ENCODE results near the gene ACER1.
A peak's percentile ranks its signal among the peaks of the same experiment; 100 is the strongest.

Gene ACER1

DNA sequence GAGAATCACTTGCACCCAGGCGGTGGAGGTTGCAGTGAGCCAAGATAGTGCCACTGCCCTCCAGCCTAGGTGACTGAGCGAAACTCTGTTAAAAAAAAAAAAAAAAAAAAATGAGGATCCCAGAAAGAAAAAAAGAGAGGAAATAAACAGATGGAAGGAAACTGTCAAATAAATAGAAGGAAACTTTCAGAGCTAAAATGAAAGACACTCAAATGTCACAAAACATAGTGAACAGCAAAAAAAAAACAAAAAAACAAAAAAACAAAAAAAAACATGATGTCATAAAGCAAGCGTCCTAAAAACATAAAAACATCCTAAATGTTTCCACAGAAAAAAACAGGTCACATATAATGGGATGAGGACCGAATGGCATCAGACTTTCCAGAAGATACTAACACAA is 68.6 kb downstream of the ACER1 start:
- DNase-seq: no peak

DNA sequence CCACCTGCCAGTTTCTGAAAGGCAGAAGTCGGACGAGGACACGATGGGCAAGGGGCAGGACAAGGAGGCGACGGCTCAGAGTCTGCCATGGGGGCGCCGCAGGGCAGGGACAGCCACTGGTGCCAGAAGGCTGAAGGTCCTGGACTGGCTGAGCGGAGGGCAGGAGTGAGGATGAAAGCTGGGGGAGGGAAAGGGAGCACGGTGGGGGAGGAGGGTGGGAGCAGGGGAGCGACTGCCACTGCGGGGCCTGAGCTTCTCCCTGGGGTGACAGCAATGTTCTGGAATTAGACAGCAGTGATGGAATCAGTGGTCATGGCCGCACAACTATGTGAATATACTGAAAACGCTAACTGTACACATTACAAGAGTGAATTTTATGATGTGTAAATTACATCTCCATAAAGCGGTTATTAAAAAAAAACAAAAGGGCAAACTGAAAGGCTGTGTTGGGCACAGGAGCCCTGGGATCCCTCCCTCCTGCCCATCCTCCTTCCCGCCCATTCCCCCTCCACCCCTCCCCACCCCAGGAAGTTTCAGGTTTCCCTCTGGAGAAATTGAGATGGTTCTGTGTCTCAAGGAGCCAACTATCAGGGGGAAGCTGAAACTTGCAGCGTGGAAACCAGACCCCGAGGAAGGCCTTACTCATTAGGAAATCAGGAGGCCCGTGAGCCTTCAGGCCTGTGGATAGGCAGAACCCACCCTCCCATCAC is 69.5 kb downstream of the ACER1 start:
- DNase-seq: no peak

DNA sequence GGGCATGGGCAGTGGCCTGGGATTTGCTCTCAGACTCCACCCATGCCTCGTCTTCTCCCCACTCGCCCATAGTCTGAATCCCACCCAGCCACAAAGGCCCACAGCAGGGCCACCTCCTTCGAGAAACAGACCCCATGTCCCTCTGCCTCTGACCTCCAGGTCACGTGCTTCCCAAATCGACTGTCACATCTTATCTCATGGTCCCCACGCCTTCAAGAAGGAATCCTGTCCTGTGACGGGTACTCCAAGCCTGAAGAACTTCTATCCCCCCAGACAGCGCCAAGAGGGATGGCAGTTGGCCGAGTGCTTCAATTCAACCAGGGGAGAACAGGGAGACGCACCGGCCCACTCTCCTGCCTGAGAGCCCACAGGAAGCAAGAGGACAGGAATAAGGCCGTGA is 70.1 kb downstream of the ACER1 start:
- DNase-seq: no peak

DNA sequence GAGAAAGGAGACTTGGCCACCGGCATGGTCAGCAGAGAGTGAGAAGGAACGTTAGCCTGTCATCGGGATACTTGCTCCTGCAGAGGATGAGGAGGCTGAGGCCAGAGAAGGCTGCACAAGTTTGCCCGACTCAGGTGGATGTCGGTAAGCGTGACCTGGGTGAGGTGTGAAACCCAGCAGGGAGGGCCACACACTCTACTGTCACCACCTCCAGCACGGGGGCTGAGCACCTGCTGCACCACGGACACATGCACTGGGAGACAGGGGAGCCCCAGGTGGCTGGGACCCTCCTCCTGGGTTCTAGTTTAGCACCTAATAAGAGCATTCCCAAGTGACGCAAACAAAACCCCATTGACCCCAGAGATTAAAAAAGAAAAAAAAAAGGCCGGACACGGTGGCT is 70.9 kb downstream of the ACER1 start:
- no peak for DNase-seq

DNA sequence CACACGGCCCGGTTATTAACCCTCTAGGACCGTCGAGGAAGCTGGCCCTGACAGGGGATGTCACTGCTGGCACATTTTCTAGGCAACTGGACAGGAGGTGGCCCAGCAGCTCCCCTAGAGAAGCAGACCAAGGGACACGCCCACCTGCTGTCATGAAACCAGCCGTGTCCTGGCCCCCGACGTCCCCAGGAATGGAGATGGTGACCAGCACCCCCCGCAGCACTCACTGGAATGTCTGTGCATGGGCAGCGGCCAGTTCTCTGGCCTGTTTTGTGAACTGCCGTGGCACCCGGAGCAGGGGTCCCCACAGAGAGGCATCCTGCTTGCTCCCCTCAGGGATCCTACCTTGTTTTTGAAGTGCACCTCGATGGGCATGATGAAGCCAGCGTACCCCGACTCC is 71.5 kb downstream of the ACER1 start:
- no peak for DNase-seq

DNA sequence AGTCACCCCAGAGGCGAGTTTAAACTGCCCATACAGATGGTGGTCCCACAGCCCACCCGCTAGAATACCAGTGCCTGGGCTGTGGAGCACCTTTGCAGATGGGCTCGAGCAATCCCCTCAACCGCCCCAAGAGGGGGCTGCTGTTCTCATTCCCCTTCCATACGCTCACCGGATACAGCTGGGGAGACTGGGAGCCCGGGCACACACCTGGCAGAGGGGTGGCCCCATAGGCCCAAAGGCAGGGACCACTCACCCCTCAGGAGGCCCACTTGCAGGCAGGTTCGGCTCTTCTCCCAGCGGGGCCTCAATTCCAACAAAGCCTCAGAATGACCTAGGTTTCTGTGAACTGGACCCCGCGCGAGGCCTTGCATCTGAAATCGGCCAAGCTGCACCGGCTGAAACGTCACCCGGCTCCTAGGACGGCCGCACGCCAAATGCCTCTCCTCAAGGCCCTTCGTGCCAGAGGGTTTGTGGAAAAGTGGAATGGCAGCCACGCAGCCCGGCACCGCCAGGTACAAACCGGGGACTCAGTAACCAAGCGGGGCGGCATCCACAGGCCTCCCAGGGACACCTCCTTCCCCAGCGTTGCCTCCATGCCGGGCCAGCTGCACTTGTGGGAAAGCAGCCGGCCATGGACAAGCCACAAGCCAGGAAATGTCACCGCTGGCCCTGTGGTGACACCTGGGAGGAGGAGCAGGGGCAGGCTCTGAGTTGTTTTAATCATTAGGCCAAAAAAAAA is 72.3 kb downstream of the ACER1 start:
- DNase-seq: peak; percentile 38

DNA sequence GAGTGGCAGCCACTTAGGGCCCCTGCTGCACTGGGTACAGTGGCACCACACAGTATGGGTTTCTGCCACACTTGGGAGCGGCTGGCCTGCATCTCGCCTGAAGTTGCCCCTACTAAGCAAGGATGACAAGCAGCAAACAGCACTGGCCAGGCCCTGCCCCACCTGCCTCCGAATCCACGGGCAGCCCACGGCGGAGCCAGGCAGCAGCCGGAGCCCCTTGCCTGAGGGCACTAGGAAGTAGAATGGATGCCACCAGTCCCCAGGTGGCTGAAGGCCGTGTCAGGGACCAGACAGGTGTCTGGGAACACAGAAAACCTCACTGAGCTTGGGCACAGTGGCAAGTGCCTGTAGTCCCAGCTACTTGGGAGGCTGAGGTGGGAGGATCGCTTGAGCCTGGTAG is 73.0 kb downstream of the ACER1 start:
- no peak for DNase-seq

DNA sequence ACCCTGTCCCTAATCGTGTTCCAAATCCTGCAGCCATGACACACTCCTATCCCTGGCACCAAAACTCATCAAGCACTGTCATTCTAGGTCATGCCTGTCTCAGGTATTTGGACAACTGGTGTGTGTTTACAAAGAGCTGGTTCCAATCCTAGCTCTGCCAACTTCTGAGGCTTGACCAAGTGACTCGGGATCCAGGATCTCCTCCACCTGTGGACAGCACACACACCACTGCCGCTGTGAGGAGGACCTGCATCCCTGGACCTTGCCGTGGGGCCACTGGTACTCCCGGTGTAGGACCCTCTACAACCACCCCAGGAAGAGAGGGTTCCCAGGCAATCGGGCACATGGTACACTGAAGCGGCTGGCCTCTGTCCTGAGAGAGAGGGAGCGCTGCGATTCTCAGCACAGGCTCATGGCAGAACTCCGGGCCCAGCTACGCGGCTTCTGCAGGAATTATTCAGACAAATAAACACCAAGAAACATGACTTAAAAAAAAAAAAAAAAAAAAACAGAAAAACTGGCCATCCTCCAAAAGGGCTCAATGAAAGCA is 74.0 kb downstream of the ACER1 start:
- no peak for DNase-seq

DNA sequence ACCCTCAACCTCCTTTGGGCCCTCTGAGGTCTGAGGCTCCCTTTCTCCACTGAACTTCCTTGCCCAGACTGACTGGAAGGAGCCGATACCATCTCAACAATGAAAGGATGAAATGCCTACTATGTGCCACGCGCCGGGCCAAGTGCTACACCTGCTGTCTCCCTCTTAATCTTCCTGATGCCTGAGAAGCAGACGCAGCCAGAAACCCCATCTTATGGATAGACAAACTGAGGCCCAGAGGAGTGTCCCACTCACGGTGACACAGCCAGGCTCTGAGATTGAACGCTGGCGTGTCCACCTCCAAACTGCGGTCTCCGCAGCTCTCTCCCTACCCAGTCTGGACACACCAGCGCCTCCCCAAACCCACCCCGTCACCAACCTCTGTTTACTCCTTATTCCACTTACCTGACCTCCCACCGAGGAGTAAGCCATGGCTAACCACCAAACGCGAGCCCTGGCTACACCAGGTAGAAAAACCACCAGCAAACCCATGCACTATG is 74.5 kb downstream of the ACER1 start:
- no peak for DNase-seq
